GM19025 (cell line): ENCODE results near the gene KLHL12.
A peak's percentile ranks its signal among the peaks of the same experiment; 100 is the strongest.

Source experiments
- ATAC-seq: cut with Tn5 transposase; IDR thresholded peaks from one replicate; pipeline ENCODE4 v1.9.1; 2021; ENCODE audit warnings: mild to moderate bottlenecking, low read depth, moderate library complexity; ENCODE audit not compliant: unreplicated experiment

KLHL12 gene

GRCh38 chr1:202926581-202927491 lies at the start of gene KLHL12:
TSS of gene KLHL12 (minus strand) at chr1:202927234. CDS start at chr1:202925162, 2,072 bp downstream.
- ATAC-seq: peak; percentile 95

- no peak for ATAC-seq
Measured at GRCh38 chr1:202976633-202977032, 49.6 kb upstream of the KLHL12 start.

- ATAC-seq: no peak
Measured at GRCh38 chr1:202974856-202975255, 47.8 kb upstream of the KLHL12 start.

- no peak for ATAC-seq
Measured at GRCh38 chr1:202972046-202972445, 45.0 kb upstream of the KLHL12 start.

DNA sequence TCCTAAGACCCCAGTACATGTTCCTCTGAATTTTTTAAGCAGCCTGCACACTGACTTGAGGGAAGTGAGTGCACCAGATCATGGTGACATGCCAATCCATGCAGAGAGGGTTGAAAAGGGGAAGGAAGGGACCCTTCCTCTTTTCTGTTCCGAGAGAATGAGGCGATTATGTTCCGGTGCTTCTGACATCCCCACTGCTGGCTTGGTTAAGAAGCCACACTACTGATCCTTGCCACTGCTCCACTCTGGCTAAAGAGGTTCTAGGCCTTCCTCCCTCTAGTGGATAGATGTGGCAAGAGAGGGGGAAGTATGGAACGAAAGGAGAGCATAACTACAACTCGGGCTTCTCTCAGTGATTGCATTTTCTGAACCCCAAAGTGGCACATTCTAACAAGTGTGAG lies 41.9 kb upstream of the KLHL12 start:
- no peak for ATAC-seq

GRCh38 chr1:202968351-202968750 lies 41.3 kb upstream of the KLHL12 start:
- ATAC-seq: no peak

DNA sequence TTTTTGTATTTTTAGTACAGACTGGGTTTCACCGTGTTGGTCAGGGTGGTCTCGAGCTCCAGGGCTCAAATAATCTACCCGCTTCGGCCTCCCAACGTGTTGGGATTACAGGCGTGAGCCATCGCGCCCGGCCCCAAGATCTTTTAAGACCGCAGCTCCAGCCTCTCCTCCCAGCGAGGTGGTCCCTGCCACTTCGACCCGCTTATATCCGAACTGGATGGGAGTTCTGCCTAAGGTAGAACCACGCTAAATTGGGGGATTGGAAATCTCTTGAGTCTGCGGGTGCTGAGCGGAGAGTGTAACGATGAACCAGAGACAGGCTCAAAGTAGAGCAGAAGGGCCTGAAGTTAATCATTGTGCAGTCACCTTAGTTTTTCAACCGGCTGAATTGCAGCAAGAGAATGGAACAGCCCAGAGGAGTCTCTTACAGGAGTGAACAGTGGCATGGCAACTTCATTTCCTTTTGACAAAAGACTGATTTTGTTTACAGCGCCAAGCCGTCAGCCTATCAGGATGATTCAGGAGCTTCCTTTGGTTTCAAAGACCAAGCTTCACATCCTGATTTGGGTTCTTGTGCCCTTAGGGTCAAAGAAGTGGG lies 40.7 kb upstream of the KLHL12 start:
- no peak for ATAC-seq

DNA sequence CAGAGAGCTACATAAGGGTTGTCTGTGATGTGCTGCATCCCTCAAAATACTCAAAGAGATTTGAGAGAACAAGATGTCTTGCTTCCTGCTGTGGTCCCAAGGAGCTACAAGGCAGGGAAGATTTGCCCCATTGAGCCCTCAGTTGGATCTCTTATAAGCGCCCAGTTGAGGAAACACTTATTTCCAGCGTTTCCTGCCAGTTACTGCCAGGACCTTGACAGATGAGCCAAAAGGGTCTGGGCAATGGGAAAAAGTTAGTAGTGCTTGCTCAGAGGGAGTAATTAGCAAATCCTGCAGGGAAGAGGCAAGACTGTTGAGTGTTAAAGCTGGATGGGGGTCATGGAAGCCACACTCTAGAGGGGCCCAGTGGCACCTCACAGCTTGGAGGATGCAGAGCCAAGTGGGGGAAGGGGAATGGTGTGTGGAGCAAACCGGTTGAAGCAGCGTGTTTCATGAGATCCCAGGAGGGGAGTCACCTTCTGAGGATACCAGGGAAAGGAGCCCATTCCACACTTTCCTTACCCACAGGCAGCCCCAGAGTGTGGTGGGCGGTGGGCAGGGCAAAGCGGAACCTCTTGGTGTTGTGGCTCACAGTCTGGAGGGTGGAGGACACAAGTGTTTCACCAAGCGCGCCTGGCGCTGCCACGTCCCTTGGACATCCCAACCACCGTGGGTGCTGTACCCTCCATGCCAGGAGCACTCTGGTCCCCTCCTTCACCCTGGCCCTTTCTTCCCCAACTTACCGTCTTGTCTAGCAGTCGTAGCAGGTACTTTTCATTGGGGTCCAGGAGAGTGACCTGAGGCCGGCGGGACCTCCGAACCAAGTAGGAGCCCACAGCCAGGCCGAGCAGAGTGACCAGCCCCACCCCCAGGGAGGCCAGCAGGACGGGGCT lies 39.2 kb upstream of the KLHL12 start:
- ATAC-seq: no peak

DNA sequence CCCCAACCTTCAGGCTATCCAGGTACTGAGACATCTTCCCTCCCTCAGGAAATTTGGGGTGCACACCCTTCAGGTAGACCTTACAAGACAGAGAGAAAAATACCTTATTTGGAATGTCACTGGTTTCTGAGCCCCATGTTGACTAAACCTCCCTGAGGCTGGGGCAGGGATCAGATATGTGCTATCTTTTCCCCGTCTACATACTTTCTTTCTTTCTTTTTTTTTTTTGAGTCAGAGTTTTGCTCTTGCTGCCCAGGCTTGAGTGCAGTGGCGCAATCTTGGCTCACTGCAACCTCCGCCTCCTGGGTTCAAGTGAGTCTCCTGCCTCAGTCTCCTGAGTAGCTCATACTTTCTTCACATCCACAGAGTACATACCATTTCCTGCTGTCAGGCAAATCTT lies 38.4 kb upstream of the KLHL12 start:
- ATAC-seq: no peak

GRCh38 chr1:202964791-202965410 lies 37.9 kb upstream of the KLHL12 start:
- no peak for ATAC-seq

DNA sequence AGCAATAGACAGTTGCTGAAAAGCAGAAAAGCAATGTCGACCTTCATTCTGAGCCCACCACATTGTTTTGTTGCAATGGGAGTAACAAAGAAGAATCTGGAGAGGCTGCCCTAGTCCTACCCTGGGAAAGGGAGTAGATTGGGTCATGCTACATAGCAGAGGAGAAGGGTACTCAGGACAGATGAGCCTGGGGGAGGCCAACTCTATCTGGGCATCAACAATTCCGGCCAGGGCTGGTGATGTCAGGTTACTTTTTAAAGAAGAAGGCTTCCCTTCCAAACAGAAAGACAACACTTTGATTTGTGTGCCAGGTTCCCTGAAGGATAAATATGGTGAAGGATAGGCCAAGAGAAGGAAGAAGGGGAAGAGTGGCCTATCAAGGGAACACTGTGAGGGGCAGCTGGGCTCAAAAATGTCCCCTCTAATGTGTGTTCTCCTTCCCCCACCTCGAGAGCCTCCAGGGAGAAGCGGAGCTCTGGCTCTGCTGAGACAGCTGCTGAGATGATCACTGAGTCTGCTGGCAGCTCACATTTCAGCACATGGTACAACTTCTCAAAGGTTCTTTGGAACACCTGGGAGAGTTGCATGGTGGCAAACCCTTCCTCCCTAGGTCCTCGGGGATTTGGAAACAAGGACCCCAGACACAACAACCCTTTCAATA lies 34.3 kb upstream of the KLHL12 start:
- ATAC-seq: no peak

DNA sequence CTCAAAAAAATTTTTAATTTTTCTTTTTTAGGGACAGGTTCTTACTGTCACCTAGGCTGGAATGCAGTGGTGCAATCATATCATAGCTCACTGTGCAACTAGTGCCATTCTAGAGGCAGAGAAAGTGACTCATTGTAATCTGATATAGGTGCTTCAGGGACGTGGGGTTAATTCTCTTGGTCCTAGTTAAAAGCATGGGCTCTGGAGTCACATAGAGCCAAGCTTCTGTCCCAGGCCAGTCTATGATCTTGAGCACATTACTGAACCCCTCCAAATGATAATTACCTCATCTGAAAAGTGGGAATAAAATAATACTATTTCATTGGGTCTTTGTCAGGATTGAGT lies 32.2 kb upstream of the KLHL12 start:
- no peak for ATAC-seq

GRCh38 chr1:202958544-202959275 lies 31.7 kb upstream of the KLHL12 start:
- ATAC-seq: no peak

DNA sequence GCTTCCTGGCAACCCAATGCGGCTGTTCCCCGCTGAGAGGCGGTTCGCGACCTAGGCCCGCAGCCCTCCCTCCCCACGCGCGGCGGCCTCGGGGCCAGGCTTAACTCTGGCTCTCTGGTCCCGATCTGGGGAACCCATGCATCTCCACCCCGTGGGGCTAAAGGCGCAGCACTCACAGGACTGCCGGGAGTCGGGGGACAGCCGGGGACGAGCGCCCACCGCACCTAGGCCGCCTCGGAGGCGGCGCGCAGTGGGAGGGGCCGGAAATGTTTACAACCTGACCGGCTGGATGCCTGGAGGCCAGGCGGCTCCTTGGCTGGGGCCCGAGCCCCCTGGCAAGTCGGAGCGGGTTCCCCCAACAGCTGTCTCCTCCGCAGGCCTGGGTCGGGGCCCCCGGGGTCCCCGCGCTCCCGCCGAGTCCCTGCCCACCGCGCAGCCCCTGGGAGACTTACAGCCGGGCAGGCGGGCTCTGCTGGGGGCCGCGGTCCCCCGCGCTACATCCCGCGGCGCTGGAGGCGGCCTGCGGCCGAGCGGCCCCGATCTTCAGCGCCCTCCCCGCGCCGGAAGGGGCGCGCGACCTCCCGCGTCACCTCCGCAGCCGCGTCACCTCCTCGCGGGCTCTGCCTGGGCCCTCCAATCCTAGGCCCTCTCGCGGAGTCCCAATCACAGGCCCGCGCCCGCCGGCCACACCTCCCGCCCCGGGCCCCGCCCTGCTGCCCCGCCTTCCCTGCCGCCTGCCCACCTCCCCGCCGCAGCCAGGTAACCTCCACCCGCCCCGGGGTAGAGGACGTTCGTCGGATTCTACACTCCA lies 30.9 kb upstream of the KLHL12 start, which contains the start of gene ADIPOR1:
TSS of gene ADIPOR1 (minus strand) at position 580 of the 811 bp plus-strand sequence. CDS start 7,242 bp downstream, outside the sequence.
- ATAC-seq: peak; percentile 99

DNA sequence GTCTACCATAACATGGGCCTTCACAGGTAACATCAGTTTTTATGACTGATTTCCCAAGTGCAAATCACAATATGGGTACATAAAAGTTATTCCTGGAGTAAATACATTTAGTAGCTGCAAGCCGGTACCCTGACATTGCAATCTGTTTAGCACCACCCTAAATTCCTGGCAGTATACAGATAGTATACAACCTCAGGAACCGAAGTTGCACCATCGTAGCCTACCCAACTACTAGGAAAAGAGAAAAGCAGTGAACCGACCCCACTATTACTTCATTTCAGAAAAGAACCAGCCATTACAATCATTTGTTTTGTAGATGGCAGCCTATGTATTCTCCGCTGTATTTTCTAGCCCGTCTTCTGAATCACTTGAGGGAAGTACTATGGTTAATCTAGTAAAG lies 29.9 kb upstream of the KLHL12 start:
- no peak for ATAC-seq

DNA sequence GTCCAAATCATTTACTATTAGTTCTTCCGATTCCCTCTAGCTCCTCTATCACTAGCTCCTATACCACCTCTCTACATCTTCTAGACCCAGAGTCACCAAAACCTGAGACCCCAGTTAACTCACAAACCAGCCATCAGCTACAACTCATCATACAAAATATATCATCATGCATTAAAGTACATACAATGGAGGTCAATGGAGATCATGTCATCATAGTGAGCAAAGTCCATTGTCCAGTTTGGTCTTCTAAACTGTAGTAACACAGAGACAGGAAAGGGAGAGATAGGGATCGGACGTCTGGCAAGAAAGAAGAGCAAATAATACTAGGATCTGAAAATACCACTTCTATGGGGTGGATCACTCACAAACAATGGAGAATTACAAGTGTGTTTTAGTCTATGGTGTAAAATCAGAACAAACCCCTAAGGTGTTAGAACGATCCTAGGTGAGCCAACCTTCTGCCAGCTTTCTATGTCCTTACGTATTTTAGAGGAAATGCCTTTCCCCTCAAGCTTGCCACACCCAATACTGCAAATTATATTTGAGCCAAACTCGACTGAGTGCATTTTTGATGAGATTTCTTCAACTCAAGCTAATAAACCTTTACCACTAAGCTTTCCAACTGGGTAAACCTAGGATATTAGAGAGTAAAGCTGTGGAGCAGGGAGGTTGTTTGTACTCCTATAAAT lies 27.2 kb upstream of the KLHL12 start:
- no peak for ATAC-seq

DNA sequence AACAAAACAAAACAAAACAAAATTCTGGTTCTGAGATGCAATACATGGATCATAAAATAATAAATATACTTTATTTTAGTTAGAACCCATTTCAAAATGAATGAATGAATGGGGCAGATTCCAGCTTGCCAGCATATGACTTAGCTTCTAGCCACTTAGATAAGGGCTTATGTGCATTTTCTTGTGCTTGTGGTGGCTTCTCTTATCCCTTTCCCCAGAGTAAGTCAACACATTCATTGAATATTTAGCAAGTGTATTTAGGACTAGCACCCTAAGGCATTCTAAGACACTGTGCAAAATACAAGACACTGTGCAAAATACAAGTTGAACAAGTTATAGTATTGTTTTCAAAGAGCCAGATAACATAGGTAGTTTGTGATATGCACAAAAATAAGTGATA lies 26.4 kb upstream of the KLHL12 start:
- no peak for ATAC-seq

GRCh38 chr1:202952818-202953217 lies 25.8 kb upstream of the KLHL12 start:
- ATAC-seq: no peak
